ENCODE data around the gene TBCC. TPM values are rescaled to one million over a fixed set of nuclear protein-coding genes. Genes with fewer than 3 reads are reported as not detected.

Gene TBCC
- total and polyA plus RNA-seq, 2 of the 8 experiments (the other 6 are each of a cell fraction or from before 2014, with no cell fraction given) = 22.7 to 25.5 TPM

DNA sequence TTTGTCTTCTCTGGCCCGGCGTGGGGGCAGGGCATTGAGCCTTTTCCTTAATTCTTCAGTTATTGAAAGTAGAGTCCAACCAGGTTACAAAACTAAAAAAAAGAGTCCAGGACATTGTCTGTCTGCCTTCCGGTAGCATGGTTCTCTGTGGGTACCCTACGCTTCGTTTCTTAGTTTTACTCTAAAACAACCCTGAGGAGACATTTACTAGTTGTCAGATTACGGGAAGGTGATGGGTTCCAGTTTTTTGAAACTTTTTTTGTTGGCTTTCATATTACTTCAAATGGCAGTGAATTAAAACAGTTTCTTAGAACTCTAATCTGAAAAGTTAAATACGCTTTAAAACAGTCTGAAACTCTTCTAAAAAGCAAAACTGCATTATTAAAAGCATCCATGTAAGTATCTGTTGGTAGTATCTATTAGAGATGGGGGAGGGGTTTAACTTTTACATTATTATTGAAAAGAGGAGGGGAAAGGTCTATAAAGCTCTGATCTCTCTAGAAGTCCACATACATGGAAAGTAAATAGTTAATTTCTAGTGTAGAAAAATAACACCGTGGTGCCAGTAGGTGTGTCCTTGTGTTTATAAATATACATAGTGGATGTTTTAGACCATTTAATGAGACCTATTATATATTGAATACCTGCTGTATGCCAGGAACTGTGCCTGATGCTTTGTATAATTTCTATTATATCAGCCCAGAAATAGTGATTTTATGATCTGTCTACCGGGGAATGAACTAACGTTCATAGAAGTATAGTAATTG lies 38.2 kb upstream of the TBCC start (continued):
- TF ChIP-seq, protein P1, sequence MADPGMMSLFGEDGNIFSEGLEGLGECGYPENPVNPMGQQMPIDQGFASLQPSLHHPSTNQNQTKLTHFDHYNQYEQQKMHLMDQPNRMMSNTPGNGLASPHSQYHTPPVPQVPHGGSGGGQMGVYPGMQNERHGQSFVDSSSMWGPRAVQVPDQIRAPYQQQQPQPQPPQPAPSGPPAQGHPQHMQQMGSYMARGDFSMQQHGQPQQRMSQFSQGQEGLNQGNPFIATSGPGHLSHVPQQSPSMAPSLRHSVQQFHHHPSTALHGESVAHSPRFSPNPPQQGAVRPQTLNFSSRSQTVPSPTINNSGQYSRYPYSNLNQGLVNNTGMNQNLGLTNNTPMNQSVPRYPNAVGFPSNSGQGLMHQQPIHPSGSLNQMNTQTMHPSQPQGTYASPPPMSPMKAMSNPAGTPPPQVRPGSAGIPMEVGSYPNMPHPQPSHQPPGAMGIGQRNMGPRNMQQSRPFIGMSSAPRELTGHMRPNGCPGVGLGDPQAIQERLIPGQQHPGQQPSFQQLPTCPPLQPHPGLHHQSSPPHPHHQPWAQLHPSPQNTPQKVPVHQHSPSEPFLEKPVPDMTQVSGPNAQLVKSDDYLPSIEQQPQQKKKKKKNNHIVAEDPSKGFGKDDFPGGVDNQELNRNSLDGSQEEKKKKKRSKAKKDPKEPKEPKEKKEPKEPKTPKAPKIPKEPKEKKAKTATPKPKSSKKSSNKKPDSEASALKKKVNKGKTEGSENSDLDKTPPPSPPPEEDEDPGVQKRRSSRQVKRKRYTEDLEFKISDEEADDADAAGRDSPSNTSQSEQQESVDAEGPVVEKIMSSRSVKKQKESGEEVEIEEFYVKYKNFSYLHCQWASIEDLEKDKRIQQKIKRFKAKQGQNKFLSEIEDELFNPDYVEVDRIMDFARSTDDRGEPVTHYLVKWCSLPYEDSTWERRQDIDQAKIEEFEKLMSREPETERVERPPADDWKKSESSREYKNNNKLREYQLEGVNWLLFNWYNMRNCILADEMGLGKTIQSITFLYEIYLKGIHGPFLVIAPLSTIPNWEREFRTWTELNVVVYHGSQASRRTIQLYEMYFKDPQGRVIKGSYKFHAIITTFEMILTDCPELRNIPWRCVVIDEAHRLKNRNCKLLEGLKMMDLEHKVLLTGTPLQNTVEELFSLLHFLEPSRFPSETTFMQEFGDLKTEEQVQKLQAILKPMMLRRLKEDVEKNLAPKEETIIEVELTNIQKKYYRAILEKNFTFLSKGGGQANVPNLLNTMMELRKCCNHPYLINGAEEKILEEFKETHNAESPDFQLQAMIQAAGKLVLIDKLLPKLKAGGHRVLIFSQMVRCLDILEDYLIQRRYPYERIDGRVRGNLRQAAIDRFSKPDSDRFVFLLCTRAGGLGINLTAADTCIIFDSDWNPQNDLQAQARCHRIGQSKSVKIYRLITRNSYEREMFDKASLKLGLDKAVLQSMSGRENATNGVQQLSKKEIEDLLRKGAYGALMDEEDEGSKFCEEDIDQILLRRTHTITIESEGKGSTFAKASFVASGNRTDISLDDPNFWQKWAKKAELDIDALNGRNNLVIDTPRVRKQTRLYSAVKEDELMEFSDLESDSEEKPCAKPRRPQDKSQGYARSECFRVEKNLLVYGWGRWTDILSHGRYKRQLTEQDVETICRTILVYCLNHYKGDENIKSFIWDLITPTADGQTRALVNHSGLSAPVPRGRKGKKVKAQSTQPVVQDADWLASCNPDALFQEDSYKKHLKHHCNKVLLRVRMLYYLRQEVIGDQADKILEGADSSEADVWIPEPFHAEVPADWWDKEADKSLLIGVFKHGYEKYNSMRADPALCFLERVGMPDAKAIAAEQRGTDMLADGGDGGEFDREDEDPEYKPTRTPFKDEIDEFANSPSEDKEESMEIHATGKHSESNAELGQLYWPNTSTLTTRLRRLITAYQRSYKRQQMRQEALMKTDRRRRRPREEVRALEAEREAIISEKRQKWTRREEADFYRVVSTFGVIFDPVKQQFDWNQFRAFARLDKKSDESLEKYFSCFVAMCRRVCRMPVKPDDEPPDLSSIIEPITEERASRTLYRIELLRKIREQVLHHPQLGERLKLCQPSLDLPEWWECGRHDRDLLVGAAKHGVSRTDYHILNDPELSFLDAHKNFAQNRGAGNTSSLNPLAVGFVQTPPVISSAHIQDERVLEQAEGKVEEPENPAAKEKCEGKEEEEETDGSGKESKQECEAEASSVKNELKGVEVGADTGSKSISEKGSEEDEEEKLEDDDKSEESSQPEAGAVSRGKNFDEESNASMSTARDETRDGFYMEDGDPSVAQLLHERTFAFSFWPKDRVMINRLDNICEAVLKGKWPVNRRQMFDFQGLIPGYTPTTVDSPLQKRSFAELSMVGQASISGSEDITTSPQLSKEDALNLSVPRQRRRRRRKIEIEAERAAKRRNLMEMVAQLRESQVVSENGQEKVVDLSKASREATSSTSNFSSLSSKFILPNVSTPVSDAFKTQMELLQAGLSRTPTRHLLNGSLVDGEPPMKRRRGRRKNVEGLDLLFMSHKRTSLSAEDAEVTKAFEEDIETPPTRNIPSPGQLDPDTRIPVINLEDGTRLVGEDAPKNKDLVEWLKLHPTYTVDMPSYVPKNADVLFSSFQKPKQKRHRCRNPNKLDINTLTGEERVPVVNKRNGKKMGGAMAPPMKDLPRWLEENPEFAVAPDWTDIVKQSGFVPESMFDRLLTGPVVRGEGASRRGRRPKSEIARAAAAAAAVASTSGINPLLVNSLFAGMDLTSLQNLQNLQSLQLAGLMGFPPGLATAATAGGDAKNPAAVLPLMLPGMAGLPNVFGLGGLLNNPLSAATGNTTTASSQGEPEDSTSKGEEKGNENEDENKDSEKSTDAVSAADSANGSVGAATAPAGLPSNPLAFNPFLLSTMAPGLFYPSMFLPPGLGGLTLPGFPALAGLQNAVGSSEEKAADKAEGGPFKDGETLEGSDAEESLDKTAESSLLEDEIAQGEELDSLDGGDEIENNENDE (IDR thresholded peaks at IDR 0.05; ENCODE audit: insufficient replicate concordance, low read length) = no peak
